ENCODE data around the gene THSD4. TPM values are rescaled to one million over a fixed set of nuclear protein-coding genes. Genes with fewer than 3 reads are reported as not detected.

The THSD4 gene
- total RNA-seq, 1 experiment from 2014 or later, result 36.3 TPM

GRCh38 chr15:71709808-71710418, 594.6 kb downstream of the THSD4 start:
- Mint-ChIP-seq H3K27ac (ENCODE audit: low read depth, unreplicated experiment) (no peak overlapping the region), H3K4me3 (ENCODE audit: unreplicated experiment) (no peak overlapping the region), H3K27me3 (ENCODE audit: insufficient read depth, unreplicated experiment) (no peaks in the 10 kb centered on the region), H3K9me3 (ENCODE audit: unreplicated experiment) (no peaks in the 10 kb centered on the region), H3K4me1 (ENCODE audit: insufficient read depth, unreplicated experiment) (peaks cover 5% of the 10 kb centered on the region), H3K36me3 (ENCODE audit: insufficient read depth, unreplicated experiment) (peaks cover 6% of the 10 kb centered on the region)
- CTCF ChIA-PET, result interaction anchor here (0.5 to 1.2 kb wide), 2 partner anchors 91 to 153 kb away, joined by 3 to 4 read pairs; no protein-coding TSS in a partner anchor
- no peak for TF ChIP-seq CTCF (IDR thresholded peaks at IDR 0.05; ENCODE audit: unreplicated experiment)
- no peak for DNase-seq (ENCODE audit: unreplicated experiment)
- BruUV-seq (replicated peaks), result no TSS peak
- intact Hi-C loops (cut with micrococcal nuclease), result no loop called here
- POLR2A ChIA-PET, result interaction anchor here (0.9 to 1.5 kb wide), 2 partner anchors 18 to 33 kb away, joined by 4 to 5 read pairs; no protein-coding TSS in a partner anchor

- H3K27ac Mint-ChIP-seq (ENCODE audit: low read depth, unreplicated experiment), result no peak overlapping the region
- BruUV-seq (replicated peaks), result no TSS peak
- intact Hi-C loops (cut with micrococcal nuclease), result no loop called here
- H3K9me3 Mint-ChIP-seq (ENCODE audit: unreplicated experiment), result no peaks in the 10 kb centered on the region
- no peak overlapping the region for H3K4me3 Mint-ChIP-seq (ENCODE audit: unreplicated experiment)
- no peaks in the 10 kb centered on the region for H3K27me3 Mint-ChIP-seq (ENCODE audit: insufficient read depth, unreplicated experiment)
- POLR2A ChIA-PET, result no interaction called here
- peaks cover 6% of the 10 kb centered on the region for H3K36me3 Mint-ChIP-seq (ENCODE audit: insufficient read depth, unreplicated experiment)
- CTCF ChIA-PET, result interaction anchor here (0.7 kb wide), 1 partner anchor 746 kb away, joined by 3 read pairs; no protein-coding TSS in a partner anchor
- peaks cover 10% of the 10 kb centered on the region for H3K4me1 Mint-ChIP-seq (ENCODE audit: insufficient read depth, unreplicated experiment)
- DNase-seq (ENCODE audit: unreplicated experiment), result no peak
- TF ChIP-seq CTCF (IDR thresholded peaks at IDR 0.05; ENCODE audit: unreplicated experiment), result no peak
Measured at GRCh38 chr15:71712182-71712581, 596.9 kb downstream of the THSD4 start.

- Mint-ChIP-seq H3K4me3 (ENCODE audit: unreplicated experiment) (no peak overlapping the region), H3K27ac (ENCODE audit: low read depth, unreplicated experiment) (no peak overlapping the region), H3K36me3 (ENCODE audit: insufficient read depth, unreplicated experiment) (peaks cover 6% of the 10 kb centered on the region), H3K9me3 (ENCODE audit: unreplicated experiment) (no peaks in the 10 kb centered on the region), H3K4me1 (ENCODE audit: insufficient read depth, unreplicated experiment) (peaks cover 14% of the 10 kb centered on the region), H3K27me3 (ENCODE audit: insufficient read depth, unreplicated experiment) (no peaks in the 10 kb centered on the region)
- DNase-seq (ENCODE audit: unreplicated experiment), result no peak
- no peak for TF ChIP-seq CTCF (IDR thresholded peaks at IDR 0.05; ENCODE audit: unreplicated experiment)
- intact Hi-C loops (cut with micrococcal nuclease), result no loop called here
- CTCF ChIA-PET, result interaction anchor here (0.5 to 1.1 kb wide), 4 partner anchors 15 to 744 kb away, joined by 3 to 4 read pairs (median 4); no protein-coding TSS in a partner anchor
- POLR2A ChIA-PET, result interaction anchor here (0.5 to 1.2 kb wide), 2 partner anchors 22 to 327 kb away, joined by 4 to 5 read pairs; no protein-coding TSS in a partner anchor
- BruUV-seq (replicated peaks), result no TSS peak
Measured at GRCh38 chr15:71713191-71713809, 598.0 kb downstream of the THSD4 start.

- DNase-seq (ENCODE audit: unreplicated experiment), result no peak
- POLR2A ChIA-PET, result interaction anchor here (0.6 to 1.5 kb wide), 2 partner anchors 10 to 599 kb away, joined by 5 read pairs; no protein-coding TSS in a partner anchor
- H3K27ac Mint-ChIP-seq (ENCODE audit: low read depth, unreplicated experiment), result no peak overlapping the region
- TF ChIP-seq CTCF (IDR thresholded peaks at IDR 0.05; ENCODE audit: unreplicated experiment), result no peak
- no peak overlapping the region for H3K4me3 Mint-ChIP-seq (ENCODE audit: unreplicated experiment)
- CTCF ChIA-PET, result interaction anchor here (0.6 to 1.5 kb wide), 2 partner anchors 15 to 65 kb away, joined by 4 to 6 read pairs; no protein-coding TSS in a partner anchor
- no peaks in the 10 kb centered on the region for H3K9me3 Mint-ChIP-seq (ENCODE audit: unreplicated experiment)
- no peaks in the 10 kb centered on the region for H3K27me3 Mint-ChIP-seq (ENCODE audit: insufficient read depth, unreplicated experiment)
- H3K36me3 Mint-ChIP-seq (ENCODE audit: insufficient read depth, unreplicated experiment), result peaks cover 6% of the 10 kb centered on the region
- H3K4me1 Mint-ChIP-seq (ENCODE audit: insufficient read depth, unreplicated experiment), result peaks cover 14% of the 10 kb centered on the region
- intact Hi-C loops (cut with micrococcal nuclease), result no loop called here
- no TSS peak for BruUV-seq (replicated peaks)
Measured at GRCh38 chr15:71715914-71716313, 600.6 kb downstream of the THSD4 start.

Data from MCF 10A (cell line).